HL-60 (cell line): ENCODE measurements around the gene CCSER1.

Experiments used
- POLR2AphosphoS5 ChIP-seq: IDR thresholded peaks from 2 replicates; pipeline ENCODE4 v1.6.1; 2012; ENCODE audit warnings: low read depth
- TF ChIP-seq, protein P1 (sequence below): IDR thresholded peaks from one replicate; pipeline ENCODE4 v1.5.1; 2011; ENCODE audit warnings: low read length, control low read depth, inconsistent platforms; ENCODE audit not compliant: insufficient read depth

DNA sequence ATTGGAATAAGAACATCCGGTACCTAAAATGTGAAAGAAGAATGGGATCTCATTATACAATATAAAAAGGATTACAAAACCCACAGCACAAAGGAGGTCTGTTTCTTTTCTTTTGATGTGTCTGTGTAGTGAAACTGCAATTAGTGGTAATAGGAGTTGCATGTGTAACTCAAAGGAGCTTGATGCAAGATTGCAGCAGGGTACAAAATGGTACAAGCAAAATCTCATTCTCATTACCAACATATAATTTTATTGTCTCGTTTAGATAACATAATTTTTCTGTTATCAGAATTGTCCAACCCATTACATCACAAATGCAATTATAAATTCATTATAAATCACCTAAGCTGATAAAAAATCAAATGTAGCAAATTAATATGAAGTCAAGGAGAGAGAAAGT, 47.1 kb upstream of the CCSER1 start:
- no peak for TF ChIP-seq POLR2AphosphoS5
- TF ChIP-seq, protein P1, sequence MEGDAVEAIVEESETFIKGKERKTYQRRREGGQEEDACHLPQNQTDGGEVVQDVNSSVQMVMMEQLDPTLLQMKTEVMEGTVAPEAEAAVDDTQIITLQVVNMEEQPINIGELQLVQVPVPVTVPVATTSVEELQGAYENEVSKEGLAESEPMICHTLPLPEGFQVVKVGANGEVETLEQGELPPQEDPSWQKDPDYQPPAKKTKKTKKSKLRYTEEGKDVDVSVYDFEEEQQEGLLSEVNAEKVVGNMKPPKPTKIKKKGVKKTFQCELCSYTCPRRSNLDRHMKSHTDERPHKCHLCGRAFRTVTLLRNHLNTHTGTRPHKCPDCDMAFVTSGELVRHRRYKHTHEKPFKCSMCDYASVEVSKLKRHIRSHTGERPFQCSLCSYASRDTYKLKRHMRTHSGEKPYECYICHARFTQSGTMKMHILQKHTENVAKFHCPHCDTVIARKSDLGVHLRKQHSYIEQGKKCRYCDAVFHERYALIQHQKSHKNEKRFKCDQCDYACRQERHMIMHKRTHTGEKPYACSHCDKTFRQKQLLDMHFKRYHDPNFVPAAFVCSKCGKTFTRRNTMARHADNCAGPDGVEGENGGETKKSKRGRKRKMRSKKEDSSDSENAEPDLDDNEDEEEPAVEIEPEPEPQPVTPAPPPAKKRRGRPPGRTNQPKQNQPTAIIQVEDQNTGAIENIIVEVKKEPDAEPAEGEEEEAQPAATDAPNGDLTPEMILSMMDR, result no peak
